ENCODE measurements around the gene SLC25A1.

The SLC25A1 gene

GRCh38 chr22:19204640-19205039 lies 26.1 kb upstream of the SLC25A1 start:
- no peak for TF ChIP-seq USF1 (IDR thresholded peaks at IDR 0.05)
- no peak for TF ChIP-seq TEAD4 (IDR thresholded peaks at IDR 0.05)
- TF ChIP-seq YY1 (IDR thresholded peaks at IDR 0.05; ENCODE audit: low read depth) = no peak
- TF ChIP-seq EP300 (IDR thresholded peaks at IDR 0.05; ENCODE audit: borderline replicate concordance) = no peak

DNA sequence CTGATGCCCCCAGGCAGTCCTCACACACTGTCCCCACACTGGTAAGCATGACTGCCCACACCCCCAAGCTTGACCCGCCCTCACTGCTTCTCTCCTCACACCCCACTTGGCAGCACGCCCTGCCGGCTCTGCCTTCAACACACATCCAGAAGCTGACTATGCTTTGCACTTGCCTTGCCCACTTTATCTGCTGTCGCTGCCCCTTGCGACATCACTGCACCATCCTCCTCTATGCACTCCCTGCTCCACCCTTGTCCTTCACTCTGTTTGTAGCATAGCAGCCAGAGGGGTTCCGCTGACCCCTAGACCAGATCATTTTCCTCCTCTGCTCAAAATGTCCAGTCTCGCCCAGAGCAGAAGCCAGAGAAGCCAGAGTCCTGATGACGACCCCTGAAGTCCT lies 25.3 kb upstream of the SLC25A1 start:
- TF ChIP-seq EP300 (IDR thresholded peaks at IDR 0.05; ENCODE audit: borderline replicate concordance) = no peak
- TF ChIP-seq REST (IDR thresholded peaks at IDR 0.05; ENCODE audit: low read depth) = no peak
- no peak for TF ChIP-seq ZBTB7A (IDR thresholded peaks at IDR 0.05; ENCODE audit: low read depth)

GRCh38 chr22:19201869-19202798 lies 23.6 kb upstream of the SLC25A1 start:
- TF ChIP-seq ZBTB7A (IDR thresholded peaks at IDR 0.05; ENCODE audit: low read depth) (no peak), TEAD4 (IDR thresholded peaks at IDR 0.05) (0 out of 2 replicates have a peak, but pooled peaks have one; percentile 29), FOXM1 (IDR thresholded peaks at IDR 0.05; ENCODE audit: borderline replicate concordance, low read depth) (no peak), RAD21 (IDR thresholded peaks at IDR 0.05; ENCODE audit: low read depth) (no peak), REST (IDR thresholded peaks at IDR 0.05; ENCODE audit: low read depth) (peak; percentile 83)

DNA sequence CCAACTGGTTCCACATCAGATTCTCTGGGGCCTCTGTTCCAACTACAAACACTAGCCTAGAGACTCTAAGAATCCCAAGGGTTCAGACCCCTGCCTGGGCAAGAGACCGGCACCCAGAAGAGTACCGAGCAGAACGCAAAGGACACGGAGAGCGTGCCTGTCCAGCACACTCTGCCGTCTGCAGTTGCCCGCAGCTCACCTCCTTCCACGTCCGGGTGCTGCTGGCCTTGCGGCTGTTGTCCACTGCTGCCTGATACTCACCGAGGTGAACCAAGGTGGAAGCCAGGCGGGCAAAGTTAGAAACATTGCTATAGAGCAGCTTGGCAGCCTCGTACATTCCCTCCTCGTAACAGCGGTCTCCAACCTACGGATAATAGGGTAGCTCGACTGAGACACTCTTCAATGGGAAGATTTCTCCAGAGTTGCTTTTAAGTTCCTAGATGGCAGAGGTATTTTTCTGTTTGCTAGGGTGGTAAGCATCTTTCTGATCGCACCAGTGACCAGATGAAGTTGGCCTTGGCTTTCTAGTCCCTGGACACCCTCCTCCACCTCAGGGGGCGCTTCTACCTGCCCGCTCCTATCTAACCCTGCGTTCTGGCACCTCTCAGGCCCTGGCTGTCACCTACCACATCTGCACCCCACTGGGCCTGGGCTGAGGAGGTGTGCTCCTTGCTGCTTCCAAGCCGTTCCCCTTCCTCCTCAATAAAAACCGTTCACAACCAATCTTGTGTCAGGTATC lies 22.8 kb upstream of the SLC25A1 start:
- TF ChIP-seq ZBTB7A (IDR thresholded peaks at IDR 0.05; ENCODE audit: low read depth) (no peak), CREB1 (IDR thresholded peaks at IDR 0.05; ENCODE audit: low read depth) (no peak), TCF12 (IDR thresholded peaks at IDR 0.05; ENCODE audit: low read depth) (no peak), MAX (IDR thresholded peaks at IDR 0.05) (no peak), EP300 (IDR thresholded peaks at IDR 0.05; ENCODE audit: borderline replicate concordance) (no peak), REST (IDR thresholded peaks at IDR 0.05; ENCODE audit: low read depth) (no peak), USF1 (IDR thresholded peaks at IDR 0.05) (no peak), EGR1 (IDR thresholded peaks at IDR 0.05) (no peak), CEBPB (IDR thresholded peaks at IDR 0.05) (no peak), RAD21 (IDR thresholded peaks at IDR 0.05; ENCODE audit: low read depth) (no peak), TAF1 (IDR thresholded peaks at IDR 0.05; ENCODE audit: low read depth) (no peak), FOXM1 (IDR thresholded peaks at IDR 0.05; ENCODE audit: borderline replicate concordance, low read depth) (no peak), NFIC (IDR thresholded peaks at IDR 0.05) (no peak), TEAD4 (IDR thresholded peaks at IDR 0.05) (no peak)

DNA sequence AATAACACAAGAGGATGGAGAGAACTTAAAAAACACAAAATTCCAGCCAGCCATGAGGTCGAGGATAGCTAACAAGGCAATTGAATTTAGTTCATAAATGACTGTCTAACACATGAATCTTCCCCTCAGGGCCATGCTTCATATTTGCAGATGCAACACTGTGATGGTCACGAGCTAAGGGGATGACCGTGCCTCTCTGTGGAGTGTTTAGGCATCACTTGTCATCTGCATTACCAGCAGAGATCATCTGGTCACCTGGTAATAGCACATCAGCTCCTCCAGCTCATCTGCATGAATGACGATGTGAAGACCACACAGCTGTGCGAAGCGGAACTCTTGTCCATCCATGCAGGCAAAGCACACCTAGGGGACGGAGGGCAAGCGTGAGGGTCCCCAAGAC lies 20.9 kb upstream of the SLC25A1 start:
- TF ChIP-seq TCF12 (IDR thresholded peaks at IDR 0.05; ENCODE audit: low read depth) (no peak), FOXM1 (IDR thresholded peaks at IDR 0.05; ENCODE audit: borderline replicate concordance, low read depth) (no peak), USF1 (IDR thresholded peaks at IDR 0.05) (no peak), CEBPB (IDR thresholded peaks at IDR 0.05) (no peak), NFIC (IDR thresholded peaks at IDR 0.05) (no peak), RAD21 (IDR thresholded peaks at IDR 0.05; ENCODE audit: low read depth) (no peak), YY1 (IDR thresholded peaks at IDR 0.05; ENCODE audit: low read depth) (no peak), TAF1 (IDR thresholded peaks at IDR 0.05; ENCODE audit: low read depth) (no peak), ZBTB7A (IDR thresholded peaks at IDR 0.05; ENCODE audit: low read depth) (no peak), CREB1 (IDR thresholded peaks at IDR 0.05; ENCODE audit: low read depth) (no peak), REST (IDR thresholded peaks at IDR 0.05; ENCODE audit: low read depth) (no peak), MAX (IDR thresholded peaks at IDR 0.05) (no peak), TEAD4 (IDR thresholded peaks at IDR 0.05) (no peak), EGR1 (IDR thresholded peaks at IDR 0.05) (no peak), EP300 (IDR thresholded peaks at IDR 0.05; ENCODE audit: borderline replicate concordance) (no peak)

Data from Ishikawa (cell line).